A673 (cell line): ENCODE results near the gene WNT3.

Experiments
- EZH2 ChIP-seq: fragments of 200-600 bp; sonication (generic); IDR thresholded peaks from 2 replicates; pipeline ENCODE4 v1.6.1; 2017; ENCODE audit warnings: borderline replicate concordance, low read depth, mild to moderate bottlenecking, mixed read lengths, antibody characterized with exemption, low read length; ENCODE audit not compliant: poor library complexity, severe bottlenecking
- TF ChIP-seq, protein P1 (sequence below): fragments of 300-800, 200-600 bp; sonication (generic); conservative IDR thresholded peaks from 2 replicates; pipeline ENCODE4 v1.5.1; 2017; ENCODE audit warnings: low read depth, mild to moderate bottlenecking, antibody characterized with exemption, low read length, moderate library complexity, mixed read lengths

DNA sequence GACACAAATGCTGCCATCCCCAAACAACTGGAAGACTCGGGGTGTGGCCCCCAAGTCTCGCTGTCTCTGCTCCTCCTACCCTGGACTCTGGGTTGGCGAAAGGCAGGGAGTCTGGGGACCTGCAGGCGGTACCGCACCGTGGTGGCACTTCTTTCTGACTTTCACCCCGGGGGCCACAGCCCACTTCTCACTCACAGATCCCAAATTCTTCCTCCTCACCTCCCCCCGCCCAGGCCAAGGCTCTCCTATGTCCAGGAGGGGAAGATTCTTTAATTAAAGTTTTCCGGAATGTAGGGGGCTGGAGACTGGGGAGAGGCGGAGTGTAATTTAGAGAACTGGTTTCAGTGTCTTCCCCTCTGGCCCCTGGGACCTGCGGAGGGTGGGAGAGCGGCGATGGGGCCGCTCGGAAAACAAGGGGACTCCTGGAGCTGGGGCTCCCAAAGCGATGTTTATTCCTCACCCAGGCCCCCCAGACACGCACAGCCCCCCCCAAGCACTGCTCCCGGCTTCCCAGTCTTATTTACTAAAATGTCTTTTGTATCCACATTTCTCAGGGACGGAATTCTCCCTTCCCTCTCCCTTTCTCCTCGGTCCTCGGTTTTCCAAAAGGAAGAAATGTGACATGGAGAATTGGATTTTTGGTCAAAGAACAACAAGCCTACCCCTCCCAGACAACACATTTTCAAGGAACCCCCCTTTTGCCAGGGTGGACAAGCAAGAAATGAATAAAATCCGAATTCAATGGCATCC lies 1.2 kb downstream of the WNT3 start:
- TF ChIP-seq, protein P1, sequence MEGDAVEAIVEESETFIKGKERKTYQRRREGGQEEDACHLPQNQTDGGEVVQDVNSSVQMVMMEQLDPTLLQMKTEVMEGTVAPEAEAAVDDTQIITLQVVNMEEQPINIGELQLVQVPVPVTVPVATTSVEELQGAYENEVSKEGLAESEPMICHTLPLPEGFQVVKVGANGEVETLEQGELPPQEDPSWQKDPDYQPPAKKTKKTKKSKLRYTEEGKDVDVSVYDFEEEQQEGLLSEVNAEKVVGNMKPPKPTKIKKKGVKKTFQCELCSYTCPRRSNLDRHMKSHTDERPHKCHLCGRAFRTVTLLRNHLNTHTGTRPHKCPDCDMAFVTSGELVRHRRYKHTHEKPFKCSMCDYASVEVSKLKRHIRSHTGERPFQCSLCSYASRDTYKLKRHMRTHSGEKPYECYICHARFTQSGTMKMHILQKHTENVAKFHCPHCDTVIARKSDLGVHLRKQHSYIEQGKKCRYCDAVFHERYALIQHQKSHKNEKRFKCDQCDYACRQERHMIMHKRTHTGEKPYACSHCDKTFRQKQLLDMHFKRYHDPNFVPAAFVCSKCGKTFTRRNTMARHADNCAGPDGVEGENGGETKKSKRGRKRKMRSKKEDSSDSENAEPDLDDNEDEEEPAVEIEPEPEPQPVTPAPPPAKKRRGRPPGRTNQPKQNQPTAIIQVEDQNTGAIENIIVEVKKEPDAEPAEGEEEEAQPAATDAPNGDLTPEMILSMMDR: no peak
- TF ChIP-seq EZH2: no peak
